ENCODE data around the gene APMAP. TPM values are rescaled to one million over a fixed set of nuclear protein-coding genes. Genes with fewer than 3 reads are reported as not detected.

Gene APMAP
- total RNA-seq, 1 donor from 2014 or later, result 71.7 TPM

GRCh38 chr20:25030007-25030648 lies 37.6 kb upstream of the APMAP start:
- Histone ChIP-seq H3K4me2 (no peak overlapping the region), H2AFZ (replicated peaks) (no peak overlapping the region), H3K27me3 (peaks cover 4% of the 10 kb centered on the region), H3K4me1 (peaks cover 7% of the 10 kb centered on the region), H3K9me3 (ENCODE audit: low read depth) (no peaks in the 10 kb centered on the region), H3K79me2 (ENCODE audit: low read depth) (no peaks in the 10 kb centered on the region), H3K9ac (no peak overlapping the region), H3K4me3 (no peak overlapping the region), H4K20me1 (ENCODE audit: low read depth) (no peaks in the 10 kb centered on the region), H3K36me3 (no peaks in the 10 kb centered on the region), H3F3A (ENCODE audit: low read depth) (no peaks in the 10 kb centered on the region), H3K27ac (no peak overlapping the region)
- DNase-seq (ENCODE audit: low spot score), result no peak
- peaks cover 2% of the 10 kb centered on the region for H3K9me3 Mint-ChIP-seq
- peaks cover 9% of the 10 kb centered on the region for H3K27me3 Mint-ChIP-seq (ENCODE audit: insufficient read depth, low read depth)
- H3K4me3 Mint-ChIP-seq, result no peak overlapping the region
- H3K4me1 Mint-ChIP-seq, result peaks cover 30% of the 10 kb centered on the region
- no peak for TF ChIP-seq EZH2 (IDR thresholded peaks at IDR 0.05)
- no peak for TF ChIP-seq EZH2phosphoT487 (IDR thresholded peaks at IDR 0.05)
- TF ChIP-seq CTCF (IDR thresholded peaks at IDR 0.05), result no peak
- no peaks in the 10 kb centered on the region for H3K36me3 Mint-ChIP-seq
- no peak overlapping the region for H3K27ac Mint-ChIP-seq

- Histone ChIP-seq H3K27ac (no peak overlapping the region), H4K20me1 (ENCODE audit: low read depth) (no peaks in the 10 kb centered on the region), H3K9ac (no peak overlapping the region), H3K9me3 (ENCODE audit: low read depth) (no peaks in the 10 kb centered on the region), H3F3A (ENCODE audit: low read depth) (no peaks in the 10 kb centered on the region), H2AFZ (replicated peaks) (no peak overlapping the region), H3K4me2 (no peak overlapping the region), H3K27me3 (peaks cover 4% of the 10 kb centered on the region), H3K36me3 (no peaks in the 10 kb centered on the region), H3K79me2 (ENCODE audit: low read depth) (no peaks in the 10 kb centered on the region), H3K4me3 (no peak overlapping the region), H3K4me1 (no peaks in the 10 kb centered on the region)
- Mint-ChIP-seq H3K4me1 (peaks cover 1% of the 10 kb centered on the region), H3K27me3 (ENCODE audit: insufficient read depth, low read depth) (peaks cover 6% of the 10 kb centered on the region), H3K36me3 (no peaks in the 10 kb centered on the region), H3K9me3 (peaks cover 2% of the 10 kb centered on the region), H3K27ac (no peak overlapping the region), H3K4me3 (no peak overlapping the region)
- DNase-seq (ENCODE audit: low spot score), result no peak
- no peak for TF ChIP-seq EZH2phosphoT487 (IDR thresholded peaks at IDR 0.05)
These were observed 33.5 kb upstream of the APMAP start for GRCh38 chr20:25025986-25026605.

GRCh38 chr20:25025091-25025861 lies 32.7 kb upstream of the APMAP start:
- no peak for DNase-seq (ENCODE audit: low spot score)
- H3F3A ChIP-seq (ENCODE audit: low read depth), result no peaks in the 10 kb centered on the region
- Mint-ChIP-seq H3K27me3 (ENCODE audit: insufficient read depth, low read depth) (peaks cover 7% of the 10 kb centered on the region), H3K9me3 (peaks cover 2% of the 10 kb centered on the region), H3K36me3 (no peaks in the 10 kb centered on the region), H3K4me3 (no peak overlapping the region), H3K4me1 (no peaks in the 10 kb centered on the region), H3K27ac (peak overlapping the region; percentile 79)
- H3K4me1 ChIP-seq, result no peaks in the 10 kb centered on the region
- H3K27me3 ChIP-seq, result peaks cover 4% of the 10 kb centered on the region
- H3K4me3 ChIP-seq, result no peak overlapping the region
- no peak overlapping the region for H3K4me2 ChIP-seq
- H3K36me3 ChIP-seq, result no peaks in the 10 kb centered on the region
- no peak overlapping the region for H2AFZ ChIP-seq (replicated peaks)
- H3K27ac ChIP-seq, result no peak overlapping the region
- no peak for TF ChIP-seq CTCF (IDR thresholded peaks at IDR 0.05)
- no peak for TF ChIP-seq EZH2 (IDR thresholded peaks at IDR 0.05)
- TF ChIP-seq EZH2phosphoT487 (IDR thresholded peaks at IDR 0.05), result no peak
- no peaks in the 10 kb centered on the region for H4K20me1 ChIP-seq (ENCODE audit: low read depth)
- no peak overlapping the region for H3K9ac ChIP-seq
- no peaks in the 10 kb centered on the region for H3K79me2 ChIP-seq (ENCODE audit: low read depth)
- no peaks in the 10 kb centered on the region for H3K9me3 ChIP-seq (ENCODE audit: low read depth)

Measured in neural progenitor cell (in vitro differentiated cells).